Liver (tissue), 9 donors: ENCODE data around the gene ZNF518B. TPM values are rescaled to one million over a fixed set of nuclear protein-coding genes. Genes with fewer than 3 reads are reported as not detected.

Source experiments
- DNase-seq: peaks from one replicate; pipeline ENCODE4 v3.0.0-alpha.2; 2017; ENCODE audit warnings: low spot score
- H3K27ac ChIP-seq, 2 donors: one replicate each; pipeline ENCODE4 v1.7.0; 2013; ENCODE audit warnings: inconsistent platforms in 2 of 2, low read length in 2 of 2, control low read depth in 1 of 2, low read depth in 1 of 2, mild to moderate bottlenecking in 1 of 2
- H3K27me3 ChIP-seq, 4 donors: one replicate each; pipeline versions ENCODE4 v1.6.1 to v1.7.0; 2013; ENCODE audit warnings: low read length in 3 of 4, inconsistent platforms in 1 of 4, mild to moderate bottlenecking in 1 of 4, moderate library complexity in 1 of 4; ENCODE audit not compliant: control insufficient read depth in 4 of 4, insufficient read depth in 4 of 4
- H3K36me3 ChIP-seq, 4 donors: one replicate each; pipeline versions ENCODE4 v1.6.1 to v1.7.0; 2013; ENCODE audit warnings: low read length in 3 of 4, mild to moderate bottlenecking in 3 of 4, low read depth in 1 of 4, moderate library complexity in 1 of 4; ENCODE audit not compliant: control insufficient read depth in 4 of 4, insufficient read depth in 3 of 4
- H3K4me1 ChIP-seq, 4 donors: one replicate each; pipeline versions ENCODE4 v1.6.1 to v1.7.0; 2013; ENCODE audit warnings: low read length in 3 of 4, mild to moderate bottlenecking in 3 of 4, moderate library complexity in 1 of 4; ENCODE audit not compliant: control insufficient read depth in 4 of 4, insufficient read depth in 4 of 4
- H3K4me3 ChIP-seq, 3 donors: one replicate each; pipeline versions ENCODE4 v1.6.1 to v1.7.0; 2013; ENCODE audit warnings: low read length in 3 of 3, control low read depth in 1 of 3, low read depth in 1 of 3, mild to moderate bottlenecking in 1 of 3
- H3K9ac ChIP-seq, 2 donors: one replicate each; pipeline ENCODE4 v1.7.0; 2013; ENCODE audit warnings: low read length in 2 of 2, mild to moderate bottlenecking in 2 of 2, moderate library complexity in 2 of 2, control low read depth in 1 of 2, low read depth in 1 of 2
- H3K9me3 ChIP-seq, 4 donors: one replicate each; pipeline versions ENCODE4 v1.6.1 to v1.7.0; 2013; ENCODE audit warnings: low read length in 3 of 4; ENCODE audit not compliant: control insufficient read depth in 4 of 4
- CTCF ChIP-seq: fragments of 150-350 bp; IDR thresholded peaks from 2 replicates; pipeline ENCODE4 v1.5.1; 2017; ENCODE audit warnings: improper control_type of control experiment, low read depth, low read length; ENCODE audit not compliant: missing input control
- EGR1 ChIP-seq, 2 donors: IDR thresholded peaks; 2 replicates each; pipeline ENCODE4 v1.6.1; 2016 to 2018; ENCODE audit warnings: antibody characterized with exemption in 2 of 2, low read depth in 2 of 2
- FOXA1 ChIP-seq: IDR thresholded peaks from 2 replicates; pipeline ENCODE4 v1.6.1; 2016; ENCODE audit warnings: antibody characterized with exemption
- GABPA ChIP-seq, 2 donors: IDR thresholded peaks in 1 of 2; conservative IDR thresholded peaks in 1 of 2; 2 replicates each; pipeline ENCODE4 v1.6.1; 2016; ENCODE audit warnings: antibody characterized with exemption in 2 of 2, mild to moderate bottlenecking in 1 of 2, moderate library complexity in 1 of 2
- HNF4G ChIP-seq: IDR thresholded peaks from 2 replicates; pipeline ENCODE4 v1.6.1; 2016; ENCODE audit warnings: antibody characterized with exemption
- MAX ChIP-seq: IDR thresholded peaks from 2 replicates; pipeline ENCODE4 v1.6.1; 2016; ENCODE audit warnings: antibody characterized with exemption
- NR2F2 ChIP-seq: IDR thresholded peaks from 2 replicates; pipeline ENCODE4 v1.6.1; 2016; ENCODE audit warnings: antibody characterized with exemption
- RAD21 ChIP-seq, 2 donors: IDR thresholded peaks; 2 replicates each; pipeline ENCODE4 v1.6.1; 2016; ENCODE audit warnings: antibody characterized with exemption in 2 of 2, mild to moderate bottlenecking in 2 of 2
- RXRA ChIP-seq, 2 donors: IDR thresholded peaks; 2 replicates each; pipeline ENCODE4 v1.6.1; 2017 to 2018; ENCODE audit warnings: antibody characterized with exemption in 2 of 2, mild to moderate bottlenecking in 1 of 2
- SP1 ChIP-seq: IDR thresholded peaks from 2 replicates; pipeline ENCODE4 v1.6.1; 2018; ENCODE audit warnings: antibody characterized with exemption, mild to moderate bottlenecking
- TAF1 ChIP-seq: conservative IDR thresholded peaks from 2 replicates; pipeline ENCODE4 v1.6.1; 2016; ENCODE audit warnings: antibody characterized with exemption, mild to moderate bottlenecking
- YY1 ChIP-seq: IDR thresholded peaks from 2 replicates; pipeline ENCODE4 v1.6.1; 2016; ENCODE audit warnings: antibody characterized with exemption, mild to moderate bottlenecking
- ZBTB33 ChIP-seq: IDR thresholded peaks from 2 replicates; pipeline ENCODE4 v1.6.1; 2016; ENCODE audit warnings: antibody characterized with exemption
- WGBS: extraction: QIAGEN DNeasy Blood & Tissue Kit; methylation state at CpG from one replicate; pipeline ENCODE4 v1.1.7; 2013; 5-methylcytosine and 5-hydroxymethylcytosine counted together
- polyA plus RNA-seq, 2 donors: library from polyadenylated mRNA; stranded (reverse) in 1 of 2; unstranded in 1 of 2; fragments of 200-250 nt in 1 of 2; fragments of >200 nt in 1 of 2; fragmentation: Nextera tagmentation in 1 of 2; extraction: Ambion mirVana in 1 of 2; gene quantifications; one replicate each; pipeline versions ENCODE4 v1.2.1 to v1.2.3, GENCODE V29; 2013 to 2015
- total RNA-seq, 2 donors: library from RNA; depleted of rRNA; stranded (reverse); fragments of >200 nt; gene quantifications; one replicate each; pipeline ENCODE4 v1.2.3, GENCODE V29; 2014
- donor health status: healthy.
- donor health status: healthy.
- donor health status: healthy.
- donor health status: healthy.
- donor health status: healthy.

The ZNF518B gene
- total and polyA plus RNA-seq, 4 donors = 1.4 to 15.0 (median 6.9) TPM

- Histone ChIP-seq H3K9ac (no peak overlapping the region), H3K4me1 (no peaks in the 10 kb centered on the region), H3K4me3 (no peak overlapping the region), H3K36me3 (no peaks in the 10 kb centered on the region), H3K9me3 (no peaks in the 10 kb centered on the region), H3K27me3 (no peaks in the 10 kb centered on the region), H3K27ac (no peak overlapping the region)
- DNase-seq = no peak
- 69% methylated on average over 3 of the region's 3 CpGs for WGBS
- TF ChIP-seq TAF1 (no peak), SP1 (no peak), GABPA (IDR thresholded peaks at IDR 0.05 in 1 of 2, conservative IDR thresholded peaks at IDR 0.05 in 1 of 2) (no peak), EGR1 (IDR thresholded peaks at IDR 0.05; ENCODE audit: low read depth in 2 of 2) (no peak)
Observed at GRCh38 chr4:10421344-10422055, 35.7 kb downstream of the ZNF518B start.

GRCh38 chr4:10417740-10418139, 39.5 kb downstream of the ZNF518B start:
- Histone ChIP-seq H3K4me3 (no peak overlapping the region), H3K27me3 (no peaks in the 10 kb centered on the region), H3K4me1 (no peaks in the 10 kb centered on the region), H3K36me3 (no peaks in the 10 kb centered on the region), H3K27ac (no peak overlapping the region), H3K9me3 (no peaks in the 10 kb centered on the region), H3K9ac (no peak overlapping the region)
- 98% methylated on average over 6 of the region's 6 CpGs for WGBS
- TF ChIP-seq FOXA1 (no peak), RXRA (IDR thresholded peaks at IDR 0.05) (no peak), MAX (no peak), NR2F2 (no peak), HNF4G (no peak), RAD21 (IDR thresholded peaks at IDR 0.05) (no peak), YY1 (no peak), CTCF (no peak)
- DNase-seq = no peak

GRCh38 chr4:10416441-10416840, 40.8 kb downstream of the ZNF518B start:
- TF ChIP-seq NR2F2 (no peak), TAF1 (no peak)
- Histone ChIP-seq H3K4me3 (no peak overlapping the region), H3K9ac (no peak overlapping the region), H3K27ac (no peak overlapping the region), H3K4me1 (no peaks in the 10 kb centered on the region), H3K36me3 (no peaks in the 10 kb centered on the region), H3K27me3 (no peaks in the 10 kb centered on the region), H3K9me3 (no peaks in the 10 kb centered on the region)
- WGBS = 83% methylated on average over 2 of the region's 2 CpGs
- DNase-seq = no peak

- no peaks in the 10 kb centered on the region for H3K36me3 ChIP-seq
- DNase-seq = no peak
- H3K27ac ChIP-seq = no peak overlapping the region
- no peaks in the 10 kb centered on the region for H3K4me1 ChIP-seq
- TF ChIP-seq RAD21 (IDR thresholded peaks at IDR 0.05) = no peak
- TF ChIP-seq ZBTB33 = no peak
- TF ChIP-seq NR2F2 = no peak
- no peak for TF ChIP-seq GABPA (IDR thresholded peaks at IDR 0.05 in 1 of 2, conservative IDR thresholded peaks at IDR 0.05 in 1 of 2)
- H3K9ac ChIP-seq = no peak overlapping the region
- H3K4me3 ChIP-seq = no peak overlapping the region
- H3K27me3 ChIP-seq = no peaks in the 10 kb centered on the region
- H3K9me3 ChIP-seq = no peaks in the 10 kb centered on the region
- 58% methylated on average over 2 of the region's 2 CpGs for WGBS
Observed at GRCh38 chr4:10413177-10413576, 44.0 kb downstream of the ZNF518B start.
